HG02943 (cell line): ENCODE measurements around the gene DPP3.

Source experiments
- ATAC-seq: cut with Tn5 transposase; IDR thresholded peaks from one replicate; pipeline ENCODE4 v1.9.1; 2021; ENCODE audit warnings: mild to moderate bottlenecking, low read depth, moderate library complexity; ENCODE audit not compliant: unreplicated experiment

Gene DPP3

GRCh38 chr11:66478729-66479393 lies 1.4 kb upstream of the DPP3 start:
- no peak for ATAC-seq

- peak; percentile 10 for ATAC-seq
Measured at GRCh38 chr11:66479394-66480116, 679 bp upstream of the DPP3 start.

- ATAC-seq: no peak
Measured at GRCh38 chr11:66484806-66485380, 4.7 kb downstream of the DPP3 start.

GRCh38 chr11:66488957-66489356 lies 8.7 kb downstream of the DPP3 start:
- ATAC-seq: no peak

GRCh38 chr11:66489636-66490035 lies 9.4 kb downstream of the DPP3 start:
- no peak for ATAC-seq

GRCh38 chr11:66491315-66491935 lies 11.2 kb downstream of the DPP3 start:
- no peak for ATAC-seq

GRCh38 chr11:66492161-66492865 lies 12.1 kb downstream of the DPP3 start:
- no peak for ATAC-seq

GRCh38 chr11:66493130-66493529 lies 12.9 kb downstream of the DPP3 start:
- ATAC-seq: no peak

GRCh38 chr11:66494458-66494857 lies 14.2 kb downstream of the DPP3 start:
- ATAC-seq: no peak

- ATAC-seq: no peak
Measured at GRCh38 chr11:66494935-66495334, 14.7 kb downstream of the DPP3 start.

- no peak for ATAC-seq
Measured at GRCh38 chr11:66495401-66495854, 15.2 kb downstream of the DPP3 start.

GRCh38 chr11:66497206-66497605 lies 17.0 kb downstream of the DPP3 start:
- no peak for ATAC-seq

- ATAC-seq: no peak
Measured at GRCh38 chr11:66498506-66498905, 18.3 kb downstream of the DPP3 start.

- ATAC-seq: no peak
Measured at GRCh38 chr11:66505276-66505816, 25.1 kb downstream of the DPP3 start.

- no peak for ATAC-seq
Measured at GRCh38 chr11:66509131-66509561, 28.9 kb downstream of the DPP3 start.

GRCh38 chr11:66510271-66510989 lies 30.2 kb downstream of the DPP3 start, which contains the start of gene BBS1:
Gene BBS1 (plus strand): TSS chr11:66510635. CDS start chr11:66510660, 25 bp downstream.
- ATAC-seq: peak; percentile 71

GRCh38 chr11:66510990-66511339 lies 30.7 kb downstream of the DPP3 start:
- ATAC-seq: no peak

GRCh38 chr11:66523611-66524010 lies 43.4 kb downstream of the DPP3 start:
- no peak for ATAC-seq

- no peak for ATAC-seq
Measured at GRCh38 chr11:66524304-66525040, 44.2 kb downstream of the DPP3 start.
